Natural killer cell (primary cell): ENCODE data around the gene ZNF22. TPM values are rescaled to one million over a fixed set of nuclear protein-coding genes. Genes with fewer than 3 reads are reported as not detected.

Experiments used
- ATAC-seq, 3 donors: fragments of 150-1000 bp in 2 of 3; fragments of 200-7000 bp in 1 of 3; cut with Tn5 transposase; 1 replicate in 1 of 3; 2 replicates in 2 of 3; pipeline ENCODE4 v1.10.0; 2021; ENCODE audit warnings: mild to moderate bottlenecking in 2 of 3, moderate library complexity in 2 of 3
- DNase-seq, 2 donors: peaks; one replicate each; pipeline versions ENCODE4 v3.0.0 to v3.0.0-alpha.2; 2013 to 2021; ENCODE audit warnings: mixed read lengths in 1 of 2
- H3K27ac ChIP-seq: one replicate; pipeline ENCODE4 v1.5.1; 2013; ENCODE audit warnings: mild to moderate bottlenecking, low read length
- H3K27me3 ChIP-seq: one replicate; pipeline ENCODE4 v1.6.1; 2013; ENCODE audit warnings: low read length; ENCODE audit not compliant: control insufficient read depth, insufficient read depth
- H3K36me3 ChIP-seq: one replicate; pipeline ENCODE4 v1.6.1; 2013; ENCODE audit warnings: low read length; ENCODE audit not compliant: control insufficient read depth, insufficient read depth
- H3K4me1 ChIP-seq: one replicate; pipeline ENCODE4 v1.6.1; 2013; ENCODE audit warnings: low read length; ENCODE audit not compliant: control insufficient read depth, insufficient read depth
- H3K4me3 ChIP-seq: one replicate; pipeline ENCODE4 v1.5.1; 2013; ENCODE audit warnings: low read length
- H3K9me3 ChIP-seq: one replicate; pipeline ENCODE4 v1.6.1; 2013; ENCODE audit warnings: low read length; ENCODE audit not compliant: control insufficient read depth, insufficient read depth
- H3K27ac Mint-ChIP-seq, 2 donors: one replicate each; pipeline ENCODE4 v1.8.0; 2022; ENCODE audit warnings: mild to moderate bottlenecking in 2 of 2, mixed read lengths in 2 of 2, moderate library complexity in 1 of 2
- H3K27me3 Mint-ChIP-seq, 2 donors: one replicate each; pipeline ENCODE4 v1.8.0; 2022; ENCODE audit warnings: low read depth in 2 of 2, mixed read lengths in 2 of 2
- H3K36me3 Mint-ChIP-seq: one replicate; pipeline ENCODE4 v1.8.0; 2022; ENCODE audit warnings: mixed read lengths
- H3K4me1 Mint-ChIP-seq, 2 donors: one replicate each; pipeline ENCODE4 v1.8.0; 2022; ENCODE audit warnings: mixed read lengths in 2 of 2
- H3K4me3 Mint-ChIP-seq: one replicate; pipeline ENCODE4 v1.8.0; 2022; ENCODE audit warnings: mild to moderate bottlenecking, moderate library complexity, mixed read lengths
- H3K9me3 Mint-ChIP-seq, 2 donors: one replicate each; pipeline ENCODE4 v1.8.0; 2022; ENCODE audit warnings: mixed read lengths in 2 of 2
- CTCF ChIP-seq: fragments of 200-600 bp; IDR thresholded peaks from one replicate; pipeline ENCODE4 v1.8.0; 2022; ENCODE audit warnings: antibody characterized with exemption
- WGBS: methylation state at CpG from one replicate; pipeline ENCODE4 v1.1.7; 2013; ENCODE audit warnings: missing lambda C conversion rate; ENCODE audit not compliant: insufficient coverage; 5-methylcytosine and 5-hydroxymethylcytosine counted together
- intact Hi-C: fragments of 100-400 bp; cut with micrococcal nuclease; formaldehyde crosslinking; loops from one replicate; pipeline ENCODE4 v1.14.2; 2022
- total RNA-seq, 4 donors: library from RNA; stranded (reverse); fragments of 120-200 nt in 1 of 4; gene quantifications; one replicate each; pipeline versions ENCODE4 v1.2.3 to v1.2.4, GENCODE V29; 2013 to 2022

Gene ZNF22
- total RNA-seq, 3 donors from 2014 or later (not counting 1 experiment from before 2014, with no cell fraction given) = 24.2 to 31.8 (median 25.0) TPM

GRCh38 chr10:45003432-45004000 lies 2.8 kb downstream of the ZNF22 start:
- intact Hi-C loops = loop anchor here (5.0 to 10.0 kb wide), 4 partner anchors 74 to 581 kb away; no protein-coding TSS in a partner anchor
- H3K9me3 Mint-ChIP-seq = no peaks in the 10 kb centered on the region
- no peak for TF ChIP-seq CTCF
- DNase-seq (no peak), ATAC-seq (no peak)
- Histone ChIP-seq H3K27ac (peak overlapping the region; percentile 3), H3K36me3 (peaks cover 25% of the 10 kb centered on the region), H3K4me1 (peaks cover 12% of the 10 kb centered on the region), H3K9me3 (peaks cover 7% of the 10 kb centered on the region), H3K4me3 (no peak overlapping the region), H3K27me3 (no peaks in the 10 kb centered on the region)
- H3K36me3 Mint-ChIP-seq = peaks cover 20% of the 10 kb centered on the region
- peak overlapping the region; percentile 81 for H3K4me3 Mint-ChIP-seq
- 77% methylated on average over 9 of the region's 10 CpGs for WGBS
- H3K4me1 Mint-ChIP-seq = peaks cover 54 to 59% of the 10 kb centered on the region in 2 donors
- H3K27me3 Mint-ChIP-seq = no peaks in the 10 kb centered on the region
- peak overlapping the region; percentile 81 to 88 for H3K27ac Mint-ChIP-seq

- DNase-seq = no peak
- Mint-ChIP-seq H3K4me1 (peaks cover 52 to 55% of the 10 kb centered on the region in 2 donors), H3K36me3 (peaks cover 20% of the 10 kb centered on the region), H3K4me3 (no peak overlapping the region), H3K27me3 (no peaks in the 10 kb centered on the region), H3K27ac (peak overlapping the region; percentile 81 to 88), H3K9me3 (no peaks in the 10 kb centered on the region)
- no peaks in the 10 kb centered on the region for H3K27me3 ChIP-seq
- H3K27ac ChIP-seq = no peak overlapping the region
- H3K4me3 ChIP-seq = no peak overlapping the region
- H3K9me3 ChIP-seq = peaks cover 7% of the 10 kb centered on the region
- peaks cover 25% of the 10 kb centered on the region for H3K36me3 ChIP-seq
- intact Hi-C loops = loop anchor here (5.0 to 10.0 kb wide), 4 partner anchors 73 to 580 kb away; no protein-coding TSS in a partner anchor
- no peak for ATAC-seq
- H3K4me1 ChIP-seq = peaks cover 12% of the 10 kb centered on the region
- no peak for TF ChIP-seq CTCF
- 95% methylated on average over 3 of the region's 3 CpGs for WGBS
Observed at GRCh38 chr10:45004661-45005060, 3.9 kb downstream of the ZNF22 start.

- Mint-ChIP-seq H3K36me3 (peaks cover 20% of the 10 kb centered on the region), H3K4me3 (no peak overlapping the region), H3K4me1 (peaks cover 46 to 48% of the 10 kb centered on the region in 2 donors), H3K27ac (peak overlapping the region; percentile 81 to 88), H3K9me3 (no peaks in the 10 kb centered on the region), H3K27me3 (no peaks in the 10 kb centered on the region)
- Histone ChIP-seq H3K27me3 (no peaks in the 10 kb centered on the region), H3K36me3 (peaks cover 25% of the 10 kb centered on the region), H3K27ac (no peak overlapping the region), H3K4me3 (no peak overlapping the region), H3K9me3 (peaks cover 7% of the 10 kb centered on the region), H3K4me1 (peaks cover 9% of the 10 kb centered on the region)
- 100% methylated on average over 1 of the region's 1 CpG for WGBS
- intact Hi-C loops = loop anchor here (10.0 kb wide), 3 partner anchors 160 to 580 kb away; no protein-coding TSS in a partner anchor
- DNase-seq = no peak
- no peak for ATAC-seq
- no peak for TF ChIP-seq CTCF
Observed at GRCh38 chr10:45005284-45005683, 4.6 kb downstream of the ZNF22 start.
